ENCODE results near the gene ZBTB7C. TPM values are rescaled to one million over a fixed set of nuclear protein-coding genes. Genes with fewer than 3 reads are reported as not detected.

The ZBTB7C gene
- total and polyA plus RNA-seq, 10 of the 15 experiments (the other 5 are each of a cell fraction or from before 2014, with no cell fraction given): under 0.01 to 0.08 (median 0.01) TPM; not detected in 7

- POLR2A ChIA-PET: no interaction called here
- 2% methylated on average over 5 of the region's 5 CpGs for WGBS (ENCODE audit: insufficient coverage, insufficient replicate concordance, low lambda C conversion rate, missing lambda C conversion rate)
- BruUV-seq (replicated peaks): no TSS peak
- Histone ChIP-seq H4K20me1 (ENCODE audit: control insufficient read depth, insufficient read depth) (no peaks in the 10 kb centered on the region), H3K4me3 (no peak overlapping the region), H3K36me3 (ENCODE audit: control insufficient read depth in 2 of 2, insufficient read depth in 2 of 2, low read length in 1 of 2) (no peaks in the 10 kb centered on the region), H3K4me2 (ENCODE audit: control insufficient read depth, insufficient read depth) (no peak overlapping the region), H3K9me3 (replicated peaks; ENCODE audit: control insufficient read depth, insufficient read depth, low read length) (no peaks in the 10 kb centered on the region; the same call in 2 of the 3 replicates), H3K79me2 (ENCODE audit: control insufficient read depth, insufficient read depth, low read length) (no peaks in the 10 kb centered on the region), H3K4me1 (ENCODE audit: control insufficient read depth, insufficient read depth, low read length) (no peaks in the 10 kb centered on the region), H2AFZ (ENCODE audit: control insufficient read depth, low read depth, low read length) (no peak overlapping the region), H3K27ac (ENCODE audit: control insufficient read depth, insufficient read depth) (no peak overlapping the region), H3K9ac (ENCODE audit: control insufficient read depth, insufficient read depth, low read length) (no peak overlapping the region), H3K27me3 (replicated peaks in 1 of 2; ENCODE audit: control insufficient read depth in 2 of 2, insufficient read depth in 2 of 2, low read length in 1 of 2) (peaks cover 0 to 5% of the 10 kb centered on the region in 2 experiments)
- ATAC-seq (no peak), DNase-seq (ENCODE audit: low read depth, low spot score) (no peak), FAIRE-seq (no peak)
- SMC1A ChIA-PET (ENCODE audit: uncharacterized antibody, unreplicated experiment): no interaction called here
- RAD21 ChIA-PET (ENCODE audit: unreplicated experiment): no interaction called here
- in situ Hi-C loops (cut with MboI): no loop called here
- intact Hi-C loops (cut with micrococcal nuclease; ENCODE audit: unreplicated experiment): no loop called here
- CTCF ChIA-PET: no interaction called here
- TF ChIP-seq RFX5 (IDR thresholded peaks at IDR 0.05; ENCODE audit: low read depth, low read length) (no peak), MXI1 (IDR thresholded peaks at IDR 0.05; ENCODE audit: low read depth, low read length) (no peak), JUND (IDR thresholded peaks at IDR 0.05; ENCODE audit: low read depth, low read length) (no peak), MLLT1 (IDR thresholded peaks at IDR 0.05) (no peak), ATF2 (IDR thresholded peaks at IDR 0.05; ENCODE audit: low read length) (no peak), FOXK2 (IDR thresholded peaks at IDR 0.05) (no peak)
Observed at GRCh38 chr18:48312066-48312465, 97.1 kb downstream of the ZBTB7C start.

Data from GM12878 (cell line).